Transverse colon (tissue), 4 donors: Measurements from ENCODE around the gene LYVE1. TPM values are rescaled to one million over a fixed set of nuclear protein-coding genes. Genes with fewer than 3 reads are reported as not detected.

ENCODE experiments used
- DNase-seq: peaks from one replicate; pipeline ENCODE4 v3.0.0-alpha.2; 2019
- H3K27ac ChIP-seq, 4 donors: fragments of 200-600 bp; sonication (generic); 2 replicates each; pipeline ENCODE4 v1.5.1; 2016 to 2018; ENCODE audit warnings: inconsistent platforms in 4 of 4
- H3K27me3 ChIP-seq: fragments of 200-600 bp; sonication (generic); 2 replicates; pipeline ENCODE4 v1.5.1; 2017; ENCODE audit warnings: inconsistent platforms
- H3K36me3 ChIP-seq, 4 donors: fragments of 200-600 bp; sonication (generic); 2 replicates each; pipeline ENCODE4 v1.5.1; 2017 to 2019; ENCODE audit warnings: inconsistent platforms in 4 of 4
- H3K4me1 ChIP-seq, 4 donors: fragments of 200-600 bp; sonication (generic); 2 replicates each; pipeline ENCODE4 v1.5.1; 2017 to 2020; ENCODE audit warnings: inconsistent platforms in 4 of 4
- H3K4me3 ChIP-seq, 4 donors: fragments of 200-600 bp; sonication (generic); 1 replicate in 1 of 4; 2 replicates in 3 of 4; pipeline versions ENCODE4 v1.5.1 to v1.6.1; 2017 to 2019; ENCODE audit warnings: inconsistent platforms in 4 of 4
- H3K9me3 ChIP-seq, 2 donors: fragments of 200-600 bp; sonication (generic); 2 replicates each; pipeline ENCODE4 v1.5.1; 2017 to 2019; ENCODE audit warnings: inconsistent platforms in 2 of 2
- CTCF ChIP-seq, 5 experiments: fragments of 200-600 bp in 3 of 5; fragments of 450-650 bp in 2 of 5; sonication (generic) in 3 of 5; IDR thresholded peaks; 1 replicate in 2 of 5; 2 replicates in 3 of 5; pipeline ENCODE4 v1.5.1; 2016 to 2017; ENCODE audit warnings: antibody characterized with exemption in 5 of 5, inconsistent platforms in 3 of 5, mild to moderate bottlenecking in 2 of 5, moderate library complexity in 1 of 5
- EP300 ChIP-seq: sonication (generic); formaldehyde crosslinking; IDR thresholded peaks from one replicate; pipeline ENCODE4 v1.6.1; 2017; ENCODE audit warnings: antibody characterized with exemption, low read depth
- POLR2A ChIP-seq: fragments of 450-650 bp; IDR thresholded peaks from one replicate; pipeline ENCODE4 v1.6.1; 2016; ENCODE audit warnings: antibody characterized with exemption, mild to moderate bottlenecking, moderate library complexity
- POLR2AphosphoS5 ChIP-seq, 3 donors: sonication (generic); formaldehyde crosslinking; IDR thresholded peaks; one replicate each; pipeline ENCODE4 v1.6.1; 2016; ENCODE audit warnings: antibody characterized with exemption in 3 of 3
- WGBS, 2 donors: methylation state at CpG; one replicate each; pipeline ENCODE4 v1.1.5; 2018; ENCODE audit warnings: low coverage in 1 of 2; 5-methylcytosine and 5-hydroxymethylcytosine counted together
- in situ Hi-C, 4 donors: fragments of 200-750 bp; cut with MboI; loops; one replicate each; pipeline versions ENCODE4 v1.15.0 to v1.15.1; 2017; ENCODE audit warnings: low sequenced_read_pairs in 3 of 4, low pct_ligation_motif_present in 1 of 4, low pct_unique_long_range_greater_than_20kb in 1 of 4
- intact Hi-C: fragments of 100-400 bp; cut with DNase I; formaldehyde crosslinking; loops from one replicate; pipeline ENCODE4 v1.15.1; 2023; ENCODE audit warnings: low total_unique reads
- total RNA-seq, 4 donors: library from RNA; depleted of rRNA; stranded (reverse); fragments of >200 nt; gene quantifications; one replicate each; pipeline ENCODE4 v1.1.0, GENCODE V29; 2016

Gene LYVE1
- total RNA-seq, 4 donors from 2014 or later = 8.2 to 41.6 (median 31.7) TPM

GRCh38 chr11:10579700-10580099 is 11.2 kb upstream of the LYVE1 start:
- Histone ChIP-seq H3K9me3 (no peaks in the 10 kb centered on the region), H3K4me1 (peaks cover 0 to 29% (median 0%) of the 10 kb centered on the region in 4 donors), H3K36me3 (no peaks in the 10 kb centered on the region), H3K4me3 (no peak overlapping the region), H3K27me3 (no peaks in the 10 kb centered on the region), H3K27ac (peak overlapping the region in 1 of 4 donors; percentile 24)
- intact Hi-C loops = no loop called here
- 87 to 100% methylated on average over 1 to 3 of the region's 3 CpGs for WGBS, 2 donors
- in situ Hi-C loops = no loop called here
- DNase-seq = no peak
- TF ChIP-seq POLR2A = no peak
- no peak for TF ChIP-seq EP300
- TF ChIP-seq CTCF (IDR thresholded peaks at IDR 0.05) = no peak

GRCh38 chr11:10576035-10576398 is 7.6 kb upstream of the LYVE1 start:
- in situ Hi-C loops = no loop called here
- DNase-seq = no peak
- Histone ChIP-seq H3K9me3 (no peaks in the 10 kb centered on the region), H3K27ac (no peak overlapping the region), H3K4me3 (no peak overlapping the region), H3K27me3 (no peaks in the 10 kb centered on the region), H3K4me1 (peaks cover 0 to 9% (median under 1%) of the 10 kb centered on the region in 4 donors), H3K36me3 (no peaks in the 10 kb centered on the region)
- WGBS, 2 donors = 80 to 90% methylated on average over 1 to 4 of the region's 4 CpGs
- intact Hi-C loops = no loop called here
- TF ChIP-seq POLR2A (no peak), CTCF (IDR thresholded peaks at IDR 0.05) (no peak), POLR2AphosphoS5 (IDR thresholded peaks at IDR 0.05) (no peak), EP300 (no peak)

GRCh38 chr11:10575346-10576034 is 7.0 kb upstream of the LYVE1 start:
- 84 to 91% methylated on average over 3 of the region's 3 CpGs for WGBS, 2 donors
- Histone ChIP-seq H3K4me3 (no peak overlapping the region), H3K36me3 (no peaks in the 10 kb centered on the region), H3K27me3 (no peaks in the 10 kb centered on the region), H3K4me1 (peaks cover 0 to 4% (median under 1%) of the 10 kb centered on the region in 4 donors), H3K9me3 (no peaks in the 10 kb centered on the region), H3K27ac (no peak overlapping the region)
- in situ Hi-C loops = no loop called here
- intact Hi-C loops = no loop called here
- TF ChIP-seq CTCF (IDR thresholded peaks at IDR 0.05) = no peak
- no peak for TF ChIP-seq EP300
- no peak for TF ChIP-seq POLR2A
- no peak for TF ChIP-seq POLR2AphosphoS5 (IDR thresholded peaks at IDR 0.05)
- DNase-seq = no peak

GRCh38 chr11:10573556-10573955 is 5.1 kb upstream of the LYVE1 start:
- no peak overlapping the region for H3K4me3 ChIP-seq
- H3K36me3 ChIP-seq = no peaks in the 10 kb centered on the region
- WGBS, 2 donors = 73% methylated on average over 3 of the region's 3 CpGs; no CpG with 5 or more reads in 1 of the 2 donors
- in situ Hi-C loops = loop anchor here in 1 of 4 donors (25.0 kb wide), 1 partner anchor 164 kb away; no protein-coding TSS in a partner anchor
- no peaks in the 10 kb centered on the region for H3K27me3 ChIP-seq
- intact Hi-C loops = no loop called here
- peaks cover 0 to 2% (median 0%) of the 10 kb centered on the region in 4 donors for H3K4me1 ChIP-seq
- no peaks in the 10 kb centered on the region for H3K9me3 ChIP-seq
- H3K27ac ChIP-seq = no peak overlapping the region
- TF ChIP-seq POLR2A (no peak), CTCF (IDR thresholded peaks at IDR 0.05) (no peak), EP300 (no peak), POLR2AphosphoS5 (IDR thresholded peaks at IDR 0.05) (no peak)
- DNase-seq = no peak
